HG02642 (cell line): ENCODE results near the gene EEFSEC.

Experiments
- ATAC-seq: cut with Tn5 transposase; IDR thresholded peaks from one replicate; pipeline ENCODE4 v1.9.1; 2021; ENCODE audit warnings: mild to moderate bottlenecking; ENCODE audit not compliant: unreplicated experiment, poor library complexity

EEFSEC gene

GRCh38 chr3:128431803-128432300 lies 278.6 kb downstream of the EEFSEC start:
- no peak for ATAC-seq

- no peak for ATAC-seq
Observed at GRCh38 chr3:128432301-128432970, 279.2 kb downstream of the EEFSEC start.

- no peak for ATAC-seq
Observed at GRCh38 chr3:128432971-128433836, 279.9 kb downstream of the EEFSEC start.

GRCh38 chr3:128433837-128434165 lies 280.5 kb downstream of the EEFSEC start:
- no peak for ATAC-seq

- ATAC-seq = no peak
Observed at GRCh38 chr3:128434524-128434923, 281.2 kb downstream of the EEFSEC start.

- ATAC-seq = no peak
Observed at GRCh38 chr3:128435058-128435457, 281.8 kb downstream of the EEFSEC start.

- ATAC-seq = no peak
Observed at GRCh38 chr3:128435561-128435960, 282.3 kb downstream of the EEFSEC start.

- ATAC-seq = no peak
Observed at GRCh38 chr3:128436214-128436613, 282.9 kb downstream of the EEFSEC start.

- ATAC-seq = no peak
Observed at GRCh38 chr3:128438488-128439072, 285.3 kb downstream of the EEFSEC start.

- ATAC-seq = no peak
Observed at GRCh38 chr3:128439226-128439625, 285.9 kb downstream of the EEFSEC start.

GRCh38 chr3:128442070-128442469 lies 288.8 kb downstream of the EEFSEC start:
- ATAC-seq = no peak

- ATAC-seq = no peak
Observed at GRCh38 chr3:128442949-128443348, 289.7 kb downstream of the EEFSEC start.

GRCh38 chr3:128443771-128444170 lies 290.5 kb downstream of the EEFSEC start:
- ATAC-seq = no peak

- no peak for ATAC-seq
Observed at GRCh38 chr3:128445357-128445756, 292.1 kb downstream of the EEFSEC start.

GRCh38 chr3:128446821-128447220 lies 293.5 kb downstream of the EEFSEC start:
- no peak for ATAC-seq

GRCh38 chr3:128447561-128448013 lies 294.3 kb downstream of the EEFSEC start:
- peak; percentile 42 for ATAC-seq

- no peak for ATAC-seq
Observed at GRCh38 chr3:128448491-128448890, 295.2 kb downstream of the EEFSEC start.

- ATAC-seq = no peak
Observed at GRCh38 chr3:128449111-128449638, 295.9 kb downstream of the EEFSEC start.

GRCh38 chr3:128452120-128452519 lies 298.8 kb downstream of the EEFSEC start:
- ATAC-seq = no peak

GRCh38 chr3:128452678-128453275 lies 299.5 kb downstream of the EEFSEC start:
- no peak for ATAC-seq
